SH-SY5Y (cell line): ENCODE data around the gene MRPL55.

ENCODE experiments used
- GATA2 ChIP-seq: IDR thresholded peaks from 2 replicates; pipeline ENCODE4 v1.6.1; 2011; ENCODE audit warnings: mild to moderate bottlenecking, low read depth, low read length
- GATA3 ChIP-seq: IDR thresholded peaks from 2 replicates; pipeline ENCODE4 v1.6.1; 2011; ENCODE audit warnings: low read depth, mild to moderate bottlenecking, low read length, moderate library complexity

GRCh38 chr1:228061411-228062084, 47.6 kb downstream of the MRPL55 start:
- TF ChIP-seq GATA3 = no peak
- TF ChIP-seq GATA2 = no peak
